ENCODE data around the gene DOK1. TPM values are rescaled to one million over a fixed set of nuclear protein-coding genes. Genes with fewer than 3 reads are reported as not detected.

The DOK1 gene
- total and polyA plus RNA-seq, 4 donors: 17.7 to 37.3 (median 26.6) TPM

DNA sequence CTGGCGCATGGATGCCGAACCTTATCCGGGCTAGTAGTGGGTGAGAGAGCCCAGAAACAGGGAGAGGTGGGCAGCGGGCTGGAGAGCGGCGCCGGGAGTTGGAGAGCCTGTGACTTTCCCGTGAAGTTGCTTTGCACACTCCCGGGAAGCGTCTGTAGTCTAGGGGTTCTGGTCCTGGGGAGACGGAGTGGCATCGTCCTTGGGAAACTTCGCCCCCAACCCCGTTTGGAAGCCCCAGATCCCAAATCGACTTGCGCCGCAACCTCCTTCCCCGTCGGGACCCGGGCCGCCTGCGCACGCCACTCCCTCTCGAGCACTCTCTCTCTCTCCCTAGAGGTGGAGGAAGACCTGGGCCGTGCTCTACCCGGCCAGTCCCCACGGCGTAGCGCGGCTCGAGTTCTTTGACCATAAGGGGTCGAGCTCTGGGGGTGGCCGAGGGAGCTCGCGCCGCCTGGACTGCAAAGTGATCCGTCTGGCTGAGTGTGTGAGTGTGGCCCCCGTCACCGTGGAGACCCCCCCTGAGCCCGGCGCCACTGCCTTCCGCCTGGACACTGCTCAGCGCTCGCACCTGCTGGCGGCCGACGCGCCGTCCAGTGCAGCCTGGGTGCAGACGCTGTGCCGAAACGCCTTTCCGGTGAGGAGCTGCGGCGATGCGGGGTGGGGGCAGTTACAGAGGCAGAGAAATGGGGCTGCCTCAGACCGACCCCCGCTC is 456 bp downstream of the DOK1 start:
- H3K27me3 ChIP-seq (ENCODE audit: control insufficient read depth in 3 of 3, insufficient read depth in 3 of 3, low read length in 2 of 3): peaks cover 0 to 2% (median 0%) of the 10 kb centered on the region in 3 donors
- H3K9ac ChIP-seq (ENCODE audit: insufficient read depth in 1 of 2, low read length in 2 of 2): peak overlapping the region; percentile 7 to 51
- TF ChIP-seq, protein P1, sequence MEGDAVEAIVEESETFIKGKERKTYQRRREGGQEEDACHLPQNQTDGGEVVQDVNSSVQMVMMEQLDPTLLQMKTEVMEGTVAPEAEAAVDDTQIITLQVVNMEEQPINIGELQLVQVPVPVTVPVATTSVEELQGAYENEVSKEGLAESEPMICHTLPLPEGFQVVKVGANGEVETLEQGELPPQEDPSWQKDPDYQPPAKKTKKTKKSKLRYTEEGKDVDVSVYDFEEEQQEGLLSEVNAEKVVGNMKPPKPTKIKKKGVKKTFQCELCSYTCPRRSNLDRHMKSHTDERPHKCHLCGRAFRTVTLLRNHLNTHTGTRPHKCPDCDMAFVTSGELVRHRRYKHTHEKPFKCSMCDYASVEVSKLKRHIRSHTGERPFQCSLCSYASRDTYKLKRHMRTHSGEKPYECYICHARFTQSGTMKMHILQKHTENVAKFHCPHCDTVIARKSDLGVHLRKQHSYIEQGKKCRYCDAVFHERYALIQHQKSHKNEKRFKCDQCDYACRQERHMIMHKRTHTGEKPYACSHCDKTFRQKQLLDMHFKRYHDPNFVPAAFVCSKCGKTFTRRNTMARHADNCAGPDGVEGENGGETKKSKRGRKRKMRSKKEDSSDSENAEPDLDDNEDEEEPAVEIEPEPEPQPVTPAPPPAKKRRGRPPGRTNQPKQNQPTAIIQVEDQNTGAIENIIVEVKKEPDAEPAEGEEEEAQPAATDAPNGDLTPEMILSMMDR (IDR thresholded peaks at IDR 0.05; ENCODE audit: control extremely low read depth, extremely low read depth): no peak
- DNase-seq: peak in 2 of 3 donors; percentile 42 to 52
- peaks cover 0 to 22% (median 0%) of the 10 kb centered on the region in 5 donors for H3K4me1 ChIP-seq (ENCODE audit: control insufficient read depth in 5 of 5, insufficient read depth in 5 of 5, low read length in 5 of 5)
- ATAC-seq (ENCODE audit: insufficient read depth, low FRiP score): peak; percentile 75
- WGBS, 2 donors: 2 to 4% methylated on average over 52 to 58 of the region's 58 CpGs
- H3K9me3 ChIP-seq (ENCODE audit: control insufficient read depth in 4 of 4, insufficient read depth in 3 of 4, low read length in 3 of 4): no peaks in the 10 kb centered on the region
- peak overlapping the region; percentile 66 for H3K4me3 ChIP-seq
- peak overlapping the region in 1 of 2 donors; percentile 85 for H3K27ac ChIP-seq (ENCODE audit: low read depth in 1 of 2, low read length in 1 of 2)
- H3K36me3 ChIP-seq (ENCODE audit: control insufficient read depth in 4 of 4, insufficient read depth in 4 of 4, low read length in 4 of 4): peaks cover 0 to 7% (median 0%) of the 10 kb centered on the region in 4 donors

DNA sequence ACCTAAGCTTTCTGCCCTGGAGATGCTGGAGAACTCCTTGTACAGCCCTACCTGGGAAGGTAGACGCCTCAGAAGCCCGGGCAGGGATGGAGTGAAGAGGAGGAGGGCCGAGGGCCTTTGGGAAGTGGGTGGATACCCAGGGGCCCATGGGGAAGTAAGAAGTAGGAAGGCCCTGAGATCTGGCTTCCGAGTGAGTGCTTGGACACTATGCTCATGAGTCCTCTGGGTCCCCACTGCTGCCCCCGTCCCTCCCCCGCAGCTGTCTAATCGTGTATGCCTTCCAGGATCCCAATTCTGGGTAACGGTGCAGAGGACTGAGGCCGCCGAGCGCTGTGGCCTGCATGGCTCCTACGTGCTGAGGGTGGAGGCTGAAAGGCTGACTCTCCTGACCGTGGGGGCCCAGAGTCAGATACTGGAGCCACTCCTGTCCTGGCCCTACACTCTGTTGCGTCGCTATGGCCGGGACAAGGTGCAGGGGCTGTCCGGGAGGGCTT is 1.1 kb downstream of the DOK1 start:
- H3K27ac ChIP-seq (ENCODE audit: low read depth in 1 of 2, low read length in 1 of 2): peak overlapping the region in 1 of 2 donors; percentile 85
- H3K27me3 ChIP-seq (ENCODE audit: control insufficient read depth in 3 of 3, insufficient read depth in 3 of 3, low read length in 2 of 3): peaks cover 0 to 8% (median 2%) of the 10 kb centered on the region in 3 donors
- H3K9ac ChIP-seq (ENCODE audit: insufficient read depth in 1 of 2, low read length in 2 of 2): peak overlapping the region in 1 of 2 donors; percentile 7
- no peaks in the 10 kb centered on the region for H3K9me3 ChIP-seq (ENCODE audit: control insufficient read depth in 4 of 4, insufficient read depth in 3 of 4, low read length in 3 of 4)
- peak overlapping the region; percentile 66 for H3K4me3 ChIP-seq
- DNase-seq: no peak
- peaks cover 0 to 7% (median 0%) of the 10 kb centered on the region in 4 donors for H3K36me3 ChIP-seq (ENCODE audit: control insufficient read depth in 4 of 4, insufficient read depth in 4 of 4, low read length in 4 of 4)
- H3K4me1 ChIP-seq (ENCODE audit: control insufficient read depth in 5 of 5, insufficient read depth in 5 of 5, low read length in 5 of 5): peaks cover 0 to 22% (median 0%) of the 10 kb centered on the region in 5 donors
- ATAC-seq (ENCODE audit: insufficient read depth, low FRiP score): no peak
- 52 to 69% methylated on average over 17 of the region's 17 CpGs for WGBS, 2 donors
- TF ChIP-seq, protein P1 (IDR thresholded peaks at IDR 0.05; ENCODE audit: control extremely low read depth, extremely low read depth): no peak

DNA sequence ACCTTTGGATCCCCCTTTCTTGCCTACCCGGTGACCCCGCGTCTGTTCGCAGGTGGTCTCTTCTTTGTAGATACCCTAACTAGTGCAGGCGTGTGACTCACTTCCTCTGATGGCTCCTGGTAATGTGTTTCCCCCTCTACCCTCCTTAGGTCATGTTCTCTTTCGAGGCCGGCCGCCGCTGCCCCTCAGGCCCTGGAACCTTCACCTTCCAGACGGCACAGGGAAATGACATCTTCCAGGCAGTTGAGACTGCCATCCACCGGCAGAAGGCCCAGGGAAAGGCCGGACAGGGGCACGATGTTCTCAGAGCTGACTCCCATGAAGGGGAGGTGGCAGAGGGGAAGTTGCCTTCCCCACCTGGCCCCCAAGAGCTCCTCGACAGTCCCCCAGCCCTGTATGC is 1.6 kb downstream of the DOK1 start:
- H3K4me1 ChIP-seq (ENCODE audit: control insufficient read depth in 5 of 5, insufficient read depth in 5 of 5, low read length in 5 of 5): peaks cover 0 to 22% (median 0%) of the 10 kb centered on the region in 5 donors
- H3K4me3 ChIP-seq: no peak overlapping the region
- peaks cover 0 to 8% (median 6%) of the 10 kb centered on the region in 3 donors for H3K27me3 ChIP-seq (ENCODE audit: control insufficient read depth in 3 of 3, insufficient read depth in 3 of 3, low read length in 2 of 3)
- H3K9me3 ChIP-seq (ENCODE audit: control insufficient read depth in 4 of 4, insufficient read depth in 3 of 4, low read length in 3 of 4): no peaks in the 10 kb centered on the region
- 63 to 79% methylated on average over 14 of the region's 14 CpGs for WGBS, 2 donors
- ATAC-seq (ENCODE audit: insufficient read depth, low FRiP score) (no peak), DNase-seq (no peak)
- no peak overlapping the region for H3K27ac ChIP-seq (ENCODE audit: low read depth in 1 of 2, low read length in 1 of 2)
- peaks cover 0 to 7% (median 0%) of the 10 kb centered on the region in 4 donors for H3K36me3 ChIP-seq (ENCODE audit: control insufficient read depth in 4 of 4, insufficient read depth in 4 of 4, low read length in 4 of 4)
- no peak overlapping the region for H3K9ac ChIP-seq (ENCODE audit: insufficient read depth in 1 of 2, low read length in 2 of 2)
- TF ChIP-seq, protein P1 (IDR thresholded peaks at IDR 0.05; ENCODE audit: control extremely low read depth, extremely low read depth): no peak

All from lung (tissue), 12 donors.